HG03045 (cell line): ENCODE data around the gene RHEBL1.

Experiments
- ATAC-seq: cut with Tn5 transposase; IDR thresholded peaks from one replicate; pipeline ENCODE4 v1.9.1; 2021; ENCODE audit warnings: mild to moderate bottlenecking, moderate library complexity; ENCODE audit not compliant: unreplicated experiment

RHEBL1 gene

GRCh38 chr12:49022558-49023178 lies 47.1 kb downstream of the RHEBL1 start:
- no peak for ATAC-seq

GRCh38 chr12:49021292-49021915 lies 48.4 kb downstream of the RHEBL1 start:
- no peak for ATAC-seq

- no peak for ATAC-seq
These were observed 49.3 kb downstream of the RHEBL1 start for GRCh38 chr12:49020441-49020840.

- no peak for ATAC-seq
These were observed 50.1 kb downstream of the RHEBL1 start for GRCh38 chr12:49019443-49020324.

- peak; percentile 21 for ATAC-seq
These were observed 50.7 kb downstream of the RHEBL1 start for GRCh38 chr12:49019120-49019430.

- peak; percentile 86 for ATAC-seq
These were observed 51.3 kb downstream of the RHEBL1 start, which contains the start of gene PRKAG1 for GRCh38 chr12:49018261-49019119. Gene PRKAG1 (minus strand): TSS chr12:49018776. CDS start chr12:49018740, 36 bp downstream.

- peak; percentile 9 for ATAC-seq
These were observed 51.9 kb downstream of the RHEBL1 start for GRCh38 chr12:49017891-49018260.

- no peak for ATAC-seq
These were observed 54.6 kb downstream of the RHEBL1 start for GRCh38 chr12:49015196-49015595.
